KMS-11 (cell line): Measurements from ENCODE around the gene TCP1.

ENCODE experiments used
- H2AFZ ChIP-seq: fragments of 200-600 bp; sonication (generic); 2 replicates; pipeline ENCODE4 v1.6.1; 2016; ENCODE audit warnings: antibody characterized with exemption, mixed run types, low read depth
- H3K27ac ChIP-seq: fragments of 200-600 bp; sonication (generic); 2 replicates; pipeline ENCODE4 v1.6.1; 2016; ENCODE audit warnings: mild to moderate bottlenecking, mixed run types
- H3K27me3 ChIP-seq: fragments of 200-600 bp; sonication (generic); 2 replicates; pipeline ENCODE4 v1.6.1; 2017; ENCODE audit warnings: mild to moderate bottlenecking, low read depth, mixed run types, moderate library complexity; ENCODE audit not compliant: insufficient read depth
- H3K36me3 ChIP-seq: fragments of 200-600 bp; sonication (generic); 2 replicates; pipeline ENCODE4 v1.6.1; 2017; ENCODE audit warnings: mild to moderate bottlenecking, mixed run types; ENCODE audit not compliant: insufficient read depth
- H3K4me1 ChIP-seq: fragments of 200-600 bp; sonication (generic); 2 replicates; pipeline ENCODE4 v1.6.1; 2016; ENCODE audit warnings: mild to moderate bottlenecking, low read depth, mixed run types; ENCODE audit not compliant: poor library complexity, severe bottlenecking
- H3K4me2 ChIP-seq: fragments of 200-600 bp; sonication (generic); 2 replicates; pipeline ENCODE4 v1.7.0; 2016; ENCODE audit warnings: mild to moderate bottlenecking, mixed run types
- H3K4me3 ChIP-seq: fragments of 200-600 bp; sonication (generic); IDR thresholded peaks from 2 replicates; pipeline ENCODE4 v1.6.1; 2017; ENCODE audit warnings: low read depth, low read length, mixed read lengths; ENCODE audit not compliant: insufficient read depth
- H3K79me2 ChIP-seq: fragments of 200-600 bp; sonication (generic); 2 replicates; pipeline ENCODE4 v1.6.1; 2016; ENCODE audit warnings: low read depth, mixed run types; ENCODE audit not compliant: insufficient read depth
- H3K9ac ChIP-seq: fragments of 200-600 bp; sonication (generic); 2 replicates; pipeline ENCODE4 v1.6.1; 2016; ENCODE audit warnings: mild to moderate bottlenecking, mixed run types
- H4K20me1 ChIP-seq: fragments of 200-600 bp; sonication (generic); 2 replicates; pipeline ENCODE4 v1.6.1; 2016; ENCODE audit warnings: mild to moderate bottlenecking, mixed run types; ENCODE audit not compliant: insufficient read depth
- TF ChIP-seq, protein P1 (sequence below): fragments of 200-600 bp; sonication (generic); conservative IDR thresholded peaks from 2 replicates; pipeline ENCODE4 v1.6.1; 2017; ENCODE audit warnings: low read depth, mild to moderate bottlenecking, antibody characterized with exemption, low read length, moderate library complexity, mixed read lengths

TCP1 gene

DNA sequence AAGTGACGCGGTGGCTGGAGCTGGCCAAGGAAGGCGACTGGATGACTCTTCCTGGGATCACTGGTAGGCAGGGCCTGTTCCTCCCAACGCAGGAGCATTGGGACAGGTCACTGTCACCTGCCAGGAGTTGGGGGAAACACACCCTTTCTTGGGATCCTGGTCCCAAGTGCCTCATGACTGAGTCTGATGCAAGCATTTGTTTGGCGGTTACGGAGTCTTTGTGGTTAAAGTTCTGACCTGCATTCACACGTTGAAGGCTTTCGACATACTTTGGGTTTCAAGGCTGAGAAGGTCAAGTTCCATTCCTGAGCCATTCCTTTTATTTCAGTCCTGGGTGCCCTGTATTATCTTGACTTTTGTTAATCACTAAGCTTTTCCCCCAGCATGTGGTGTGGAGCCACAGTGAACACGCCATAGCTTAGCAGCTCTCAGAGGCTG, 16.6 kb upstream of the TCP1 start:
- TF ChIP-seq, protein P1, sequence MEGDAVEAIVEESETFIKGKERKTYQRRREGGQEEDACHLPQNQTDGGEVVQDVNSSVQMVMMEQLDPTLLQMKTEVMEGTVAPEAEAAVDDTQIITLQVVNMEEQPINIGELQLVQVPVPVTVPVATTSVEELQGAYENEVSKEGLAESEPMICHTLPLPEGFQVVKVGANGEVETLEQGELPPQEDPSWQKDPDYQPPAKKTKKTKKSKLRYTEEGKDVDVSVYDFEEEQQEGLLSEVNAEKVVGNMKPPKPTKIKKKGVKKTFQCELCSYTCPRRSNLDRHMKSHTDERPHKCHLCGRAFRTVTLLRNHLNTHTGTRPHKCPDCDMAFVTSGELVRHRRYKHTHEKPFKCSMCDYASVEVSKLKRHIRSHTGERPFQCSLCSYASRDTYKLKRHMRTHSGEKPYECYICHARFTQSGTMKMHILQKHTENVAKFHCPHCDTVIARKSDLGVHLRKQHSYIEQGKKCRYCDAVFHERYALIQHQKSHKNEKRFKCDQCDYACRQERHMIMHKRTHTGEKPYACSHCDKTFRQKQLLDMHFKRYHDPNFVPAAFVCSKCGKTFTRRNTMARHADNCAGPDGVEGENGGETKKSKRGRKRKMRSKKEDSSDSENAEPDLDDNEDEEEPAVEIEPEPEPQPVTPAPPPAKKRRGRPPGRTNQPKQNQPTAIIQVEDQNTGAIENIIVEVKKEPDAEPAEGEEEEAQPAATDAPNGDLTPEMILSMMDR: no peak
- Histone ChIP-seq H3K79me2 (no peaks in the 10 kb centered on the region), H2AFZ (no peak overlapping the region)

DNA sequence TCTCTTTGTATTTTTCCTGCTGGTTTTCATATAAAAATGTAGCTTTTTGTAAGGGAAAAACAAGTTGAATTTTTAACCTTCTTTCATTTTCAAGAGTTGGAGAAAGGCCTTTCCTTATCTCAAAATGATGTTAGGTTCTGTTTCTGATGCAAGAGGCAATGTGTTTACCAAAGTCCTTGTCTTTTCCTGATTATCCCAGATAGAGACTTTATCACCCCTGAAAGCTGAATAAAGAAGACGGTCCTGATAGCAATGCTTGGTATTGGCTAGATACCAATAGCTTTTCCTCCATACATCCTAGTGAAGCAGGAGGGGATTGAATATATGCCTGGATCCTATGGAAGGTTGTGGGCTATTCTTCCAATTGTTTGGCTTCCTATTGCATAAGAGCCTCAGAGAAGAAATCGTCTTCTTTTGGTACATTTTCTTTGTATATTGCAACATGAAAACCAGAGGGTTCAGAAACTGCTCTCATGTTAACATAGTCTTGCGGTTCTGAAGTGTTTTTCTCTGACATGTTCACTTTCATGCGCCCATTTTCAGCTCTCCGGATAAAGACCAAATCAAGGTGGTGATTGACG, 16.1 kb upstream of the TCP1 start:
- H3K4me2 ChIP-seq: no peak overlapping the region

More for the DNA sequence above, 16.6 kb upstream of the TCP1 start:
- Histone ChIP-seq H3K4me1 (no peaks in the 10 kb centered on the region), H3K36me3 (no peaks in the 10 kb centered on the region), H4K20me1 (no peaks in the 10 kb centered on the region), H3K4me2 (no peak overlapping the region), H3K9ac (no peak overlapping the region), H3K27ac (no peak overlapping the region), H3K4me3 (no peak overlapping the region), H3K27me3 (no peaks in the 10 kb centered on the region)

DNA sequence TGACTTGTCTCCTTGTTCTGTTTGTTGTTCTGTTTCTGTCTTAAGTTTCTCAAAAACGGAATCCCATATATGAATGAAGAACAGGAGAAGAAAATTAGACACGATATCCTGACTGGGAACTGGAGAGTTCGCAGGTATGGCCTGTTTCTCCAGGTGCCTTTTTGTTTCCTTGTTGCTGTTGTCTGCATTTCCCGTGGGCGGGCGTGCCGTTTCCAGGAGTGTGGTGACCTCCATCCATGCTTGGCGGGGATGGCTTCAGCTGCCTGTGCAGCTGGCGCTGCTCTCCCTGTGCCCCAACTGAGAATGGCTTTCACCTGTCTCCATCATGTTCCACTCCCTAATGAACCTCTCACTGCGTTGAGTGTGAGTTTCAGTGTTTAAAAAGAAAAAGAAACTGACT, 15.1 kb upstream of the TCP1 start:
- TF ChIP-seq, protein P1: no peak
- Histone ChIP-seq H3K4me2 (no peak overlapping the region), H2AFZ (no peak overlapping the region), H3K9ac (no peak overlapping the region), H3K27ac (no peak overlapping the region), H3K27me3 (no peaks in the 10 kb centered on the region), H3K4me1 (no peaks in the 10 kb centered on the region), H3K4me3 (no peak overlapping the region), H3K36me3 (no peaks in the 10 kb centered on the region), H3K79me2 (no peaks in the 10 kb centered on the region), H4K20me1 (no peaks in the 10 kb centered on the region)

More for the DNA sequence above, 16.1 kb upstream of the TCP1 start:
- TF ChIP-seq, protein P1: no peak
- no peaks in the 10 kb centered on the region for H3K79me2 ChIP-seq
- H3K4me3 ChIP-seq: no peak overlapping the region
- no peaks in the 10 kb centered on the region for H3K27me3 ChIP-seq
- H4K20me1 ChIP-seq: no peaks in the 10 kb centered on the region
- H3K9ac ChIP-seq: no peak overlapping the region
- H3K36me3 ChIP-seq: no peaks in the 10 kb centered on the region
- no peaks in the 10 kb centered on the region for H3K4me1 ChIP-seq
- no peak overlapping the region for H3K27ac ChIP-seq
- H2AFZ ChIP-seq: no peak overlapping the region

DNA sequence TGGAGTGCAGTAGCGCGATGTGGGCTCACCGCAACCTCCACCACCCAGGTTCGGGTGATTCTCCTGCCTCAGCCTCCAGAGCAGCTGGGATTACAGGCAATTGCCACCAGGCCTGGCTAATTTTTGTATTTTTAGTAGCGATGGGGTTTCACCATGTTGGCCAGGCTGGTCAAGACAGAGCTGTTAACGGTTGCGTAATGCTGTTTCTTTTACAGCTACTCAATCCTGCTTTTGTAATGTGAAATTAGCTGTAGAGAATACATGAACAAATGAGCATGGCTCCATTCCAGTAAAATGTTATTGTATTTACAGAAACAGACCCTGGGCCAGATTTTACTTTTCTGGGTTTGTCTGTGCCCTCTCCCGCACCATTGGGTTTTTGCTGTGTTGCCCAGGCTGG, 12.5 kb upstream of the TCP1 start:
- TF ChIP-seq, protein P1: no peak
- no peak overlapping the region for H2AFZ ChIP-seq

More for the DNA sequence above, 12.5 kb upstream of the TCP1 start:
- H4K20me1 ChIP-seq: no peaks in the 10 kb centered on the region
- peaks cover 3% of the 10 kb centered on the region; the same call in 1 of the 2 replicates for H3K79me2 ChIP-seq
- peaks cover 7% of the 10 kb centered on the region; the same call in 1 of the 2 replicates for H3K36me3 ChIP-seq
- no peak overlapping the region for H3K4me2 ChIP-seq
- H3K4me3 ChIP-seq: no peak overlapping the region
- no peaks in the 10 kb centered on the region for H3K27me3 ChIP-seq
- H3K9ac ChIP-seq: no peak overlapping the region
- no peak overlapping the region for H3K27ac ChIP-seq
- no peaks in the 10 kb centered on the region for H3K4me1 ChIP-seq
